Heart left ventricle (tissue), 13 donors: Measurements from ENCODE around the gene RPL18A.

Experiments used
- POLR2A ChIP-seq, 2 donors: fragments of 450-650 bp; IDR thresholded peaks; one replicate each; pipeline ENCODE4 v1.6.1; 2017; ENCODE audit warnings: antibody characterized with exemption in 2 of 2, mild to moderate bottlenecking in 2 of 2, moderate library complexity in 2 of 2
- TF ChIP-seq, protein P1 (sequence below), 12 donors: fragments of 200-600 bp; sonication (generic) in 4 of 12; IDR thresholded peaks; one replicate each; pipeline versions ENCODE4 v1.5.0 to v1.8.0; 2018 to 2022; ENCODE audit warnings: antibody characterized with exemption in 12 of 12, mild to moderate bottlenecking in 5 of 12
- donor health status: ischemic (EF 13 %, LVEDD 7.1; RV severe dilation, severe dysfunction).
- donor health status: DM: no; HTN: yes; CAD: no.
- donor health status: DM: no; HTN: no; CAD: no.
- donor health status: ischemic (EF 25% LVEDD 6.9; RV normal size, moderate dysfunction).
- donor health status: ischemic (EF 25% LVEDD 5.7; RV mildly dilated, moderate dysfunction).
- donor health status: ischemic (EF 35%, LVEDD 5.7; RV mildly dilated, moderate dysfunction).
- donor health status: nonischemic (EF 11% LVEDD 7.7; RV severe dilation, severe dysfunction).
- donor health status: DM: yes; HTN: yes; CAD: no.
- donor health status: PGD.
- donor health status: ischemic (EF 29% LVEDD 5.4; RV normal size, mild dysfunction).
- donor health status: nonischemic (EF 23%, LVEDD 6.1; RV moderate dilation, normal function).

DNA sequence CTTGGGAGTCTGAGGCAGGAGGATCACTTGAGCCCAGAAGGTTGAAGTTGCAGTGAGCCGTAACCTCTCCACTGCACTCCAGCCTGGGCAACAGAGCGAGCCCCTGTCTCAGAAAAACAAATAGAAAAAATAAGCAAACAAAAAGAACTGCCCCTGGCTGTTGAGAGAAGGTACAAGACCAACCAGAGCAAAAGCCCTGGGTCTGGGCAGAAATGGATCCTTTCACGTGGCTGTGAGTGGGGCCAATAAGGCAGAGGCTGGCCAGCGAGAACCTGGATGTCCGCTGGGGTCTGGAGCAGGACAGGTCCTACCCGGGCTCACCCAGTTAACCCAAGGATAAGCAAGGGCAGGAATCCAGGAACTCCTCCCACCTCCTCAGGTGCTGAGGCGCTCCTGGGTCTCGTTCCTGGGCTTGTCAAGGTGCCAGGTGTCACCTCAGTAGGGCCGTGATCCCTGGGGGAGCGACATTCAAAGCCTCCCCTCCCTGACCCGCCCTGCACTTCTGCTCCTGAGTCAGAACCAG lies 7.3 kb downstream of the RPL18A start:
- TF ChIP-seq, protein P1, sequence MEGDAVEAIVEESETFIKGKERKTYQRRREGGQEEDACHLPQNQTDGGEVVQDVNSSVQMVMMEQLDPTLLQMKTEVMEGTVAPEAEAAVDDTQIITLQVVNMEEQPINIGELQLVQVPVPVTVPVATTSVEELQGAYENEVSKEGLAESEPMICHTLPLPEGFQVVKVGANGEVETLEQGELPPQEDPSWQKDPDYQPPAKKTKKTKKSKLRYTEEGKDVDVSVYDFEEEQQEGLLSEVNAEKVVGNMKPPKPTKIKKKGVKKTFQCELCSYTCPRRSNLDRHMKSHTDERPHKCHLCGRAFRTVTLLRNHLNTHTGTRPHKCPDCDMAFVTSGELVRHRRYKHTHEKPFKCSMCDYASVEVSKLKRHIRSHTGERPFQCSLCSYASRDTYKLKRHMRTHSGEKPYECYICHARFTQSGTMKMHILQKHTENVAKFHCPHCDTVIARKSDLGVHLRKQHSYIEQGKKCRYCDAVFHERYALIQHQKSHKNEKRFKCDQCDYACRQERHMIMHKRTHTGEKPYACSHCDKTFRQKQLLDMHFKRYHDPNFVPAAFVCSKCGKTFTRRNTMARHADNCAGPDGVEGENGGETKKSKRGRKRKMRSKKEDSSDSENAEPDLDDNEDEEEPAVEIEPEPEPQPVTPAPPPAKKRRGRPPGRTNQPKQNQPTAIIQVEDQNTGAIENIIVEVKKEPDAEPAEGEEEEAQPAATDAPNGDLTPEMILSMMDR (IDR thresholded peaks at IDR 0.05): no peak
- TF ChIP-seq POLR2A (IDR thresholded peaks at IDR 0.05): no peak
